Measurements from ENCODE around the gene TMPRSS7. TPM values are rescaled to one million over a fixed set of nuclear protein-coding genes. Genes with fewer than 3 reads are reported as not detected.

The TMPRSS7 gene
- total and polyA plus RNA-seq, 2 experiments from 2014 or later: not detected

GRCh38 chr3:112121577-112122547 is 87.3 kb downstream of the TMPRSS7 start:
- no peaks in the 10 kb centered on the region for H4K20me1 ChIP-seq (replicated peaks; ENCODE audit: insufficient read depth)
- no peaks in the 10 kb centered on the region; the same call in 1 of the 2 replicates for H3K36me3 ChIP-seq (ENCODE audit: insufficient read depth)
- H3K4me1 Mint-ChIP-seq: peaks cover 38% of the 10 kb centered on the region
- H3K79me2 ChIP-seq (replicated peaks; ENCODE audit: insufficient read depth): no peaks in the 10 kb centered on the region
- H3K27ac ChIP-seq (ENCODE audit: low read depth): no peak overlapping the region
- no peaks in the 10 kb centered on the region for H3K27me3 ChIP-seq (ENCODE audit: insufficient read depth)
- no peaks in the 10 kb centered on the region for H3K9me3 Mint-ChIP-seq
- no peak overlapping the region for H3K4me2 ChIP-seq
- DNase-seq (ENCODE audit: low spot score) (no peak), ATAC-seq (no peak)
- H2AFZ ChIP-seq: no peak overlapping the region
- peaks cover 14% of the 10 kb centered on the region; the same call in 2 of the 3 replicates for H3K36me3 Mint-ChIP-seq (ENCODE audit: low read depth)
- no peak for TF ChIP-seq CTCF (conservative IDR thresholded peaks at IDR 0.05; ENCODE audit: low read depth in 2 of 2)
- TF ChIP-seq POLR2AphosphoS5 (IDR thresholded peaks at IDR 0.05; ENCODE audit: low read depth): no peak
- no peak for TF ChIP-seq JUNB (IDR thresholded peaks at IDR 0.05; ENCODE audit: unreplicated experiment)
- no peak for TF ChIP-seq NANOG (IDR thresholded peaks at IDR 0.05; ENCODE audit: borderline replicate concordance)
- no peak for TF ChIP-seq ZNF462 (CRISPR knock-in tag; IDR thresholded peaks at IDR 0.05)
- TF ChIP-seq ZNF114 (CRISPR knock-in tag; IDR thresholded peaks at IDR 0.05): no peak
- no peak for TF ChIP-seq ETS1 (IDR thresholded peaks at IDR 0.05)
- TF ChIP-seq EZH2 (IDR thresholded peaks at IDR 0.05; ENCODE audit: low read depth, unreplicated experiment): no peak
- no peak for TF ChIP-seq EZH2phosphoT487 (IDR thresholded peaks at IDR 0.05; ENCODE audit: unreplicated experiment)
- TF ChIP-seq STAT1 (IDR thresholded peaks at IDR 0.05; ENCODE audit: unreplicated experiment): no peak
- peaks cover 37% of the 10 kb centered on the region for H3K4me1 ChIP-seq (ENCODE audit: insufficient read depth)
- no peaks in the 10 kb centered on the region for H3K9me2 ChIP-seq (ENCODE audit: insufficient read depth)
- H3K4me3 Mint-ChIP-seq: no peak overlapping the region
- peaks cover 3% of the 10 kb centered on the region for H3K27me3 Mint-ChIP-seq (ENCODE audit: insufficient read depth, low read depth, poor library complexity)
- H3K4me3 ChIP-seq: no peak overlapping the region
- H3K27ac Mint-ChIP-seq: no peak overlapping the region
- H3F3A ChIP-seq (replicated peaks; ENCODE audit: low read depth): no peaks in the 10 kb centered on the region

Data from GM23338 (cell line).